ENCODE measurements around the gene CCDC196. TPM values are rescaled to one million over a fixed set of nuclear protein-coding genes. Genes with fewer than 3 reads are reported as not detected.
A peak's percentile ranks its signal among the peaks of the same experiment; 100 is the strongest.

Gene CCDC196
- total and polyA plus RNA-seq, 10 of the 15 experiments (the other 5 are each of a cell fraction or from before 2014, with no cell fraction given): 0.03 to 0.52 (median 0.28) TPM; not detected in 7

DNA sequence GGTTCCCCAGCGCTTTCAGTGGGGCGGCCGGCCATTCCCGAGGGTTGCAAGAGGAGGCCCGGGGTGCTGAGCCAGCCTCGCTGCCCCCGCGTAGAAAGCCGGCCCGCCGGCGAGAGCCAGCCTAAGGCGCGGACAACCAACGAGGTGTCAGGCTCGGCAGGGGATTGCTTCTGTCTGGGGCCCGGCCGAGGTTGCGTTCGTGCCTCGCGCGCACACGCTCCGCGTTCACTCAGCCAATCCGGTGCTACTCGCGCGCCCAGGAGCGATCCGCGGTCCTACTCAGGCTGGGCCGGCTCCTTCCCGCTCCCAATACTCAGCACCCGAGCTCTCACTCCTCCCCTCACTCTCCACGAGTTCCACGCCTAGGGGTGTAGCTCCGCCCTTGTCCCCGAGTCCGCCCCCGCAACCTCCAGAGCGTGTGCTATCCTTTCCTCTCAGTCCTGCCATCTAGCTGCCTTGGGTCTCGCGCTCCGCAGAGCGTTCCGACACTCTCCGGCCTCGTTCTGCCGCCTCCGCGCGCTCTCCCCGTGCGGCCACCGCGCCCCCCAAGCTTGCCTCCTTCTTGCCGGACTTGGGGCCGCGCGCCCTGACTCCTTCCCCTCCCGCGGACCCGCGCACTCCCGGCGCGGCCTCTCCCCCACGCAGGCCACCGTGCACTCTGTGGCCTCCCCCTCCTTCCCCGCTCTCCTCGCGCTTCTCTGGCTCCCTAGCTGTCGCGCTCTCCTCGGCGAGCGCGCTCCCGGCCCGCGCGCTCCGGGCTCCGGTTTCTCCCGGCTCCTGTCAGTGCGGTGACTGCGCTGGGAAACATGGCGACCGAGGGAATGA lies 21.8 kb downstream of the CCDC196 start, which contains the start of gene GPHN (continued):
- TF ChIP-seq SREBF2 (IDR thresholded peaks at IDR 0.05; ENCODE audit: low read length) (no peak), BACH1 (IDR thresholded peaks at IDR 0.05; ENCODE audit: borderline replicate concordance) (no peak; the same call in 1 of the 2 replicates), CBX3 (IDR thresholded peaks at IDR 0.05; ENCODE audit: borderline replicate concordance, low read depth) (no peak), IKZF2 (IDR thresholded peaks at IDR 0.05) (peak; percentile 11 to 60; a peak in 3 of 4 replicates), MEF2A (IDR thresholded peaks at IDR 0.05; ENCODE audit: insufficient read depth, low read depth, low read length) (0 out of 2 replicates have a peak, but pooled peaks have one; percentile 17), HDAC6 (IDR thresholded peaks at IDR 0.05; ENCODE audit: unreplicated experiment) (peak; percentile 49), SIN3A (IDR thresholded peaks at IDR 0.05; ENCODE audit: low read depth, low read length) (peak; percentile 92), NFIC (IDR thresholded peaks at IDR 0.05; ENCODE audit: low read depth, low read length) (no peak), IKZF1 (conservative IDR thresholded peaks at IDR 0.05) (peak; percentile 76; the same call in 1 of the 2 replicates), CHD2 (IDR thresholded peaks at IDR 0.05; ENCODE audit: borderline replicate concordance, low read depth, low read length) (peak; percentile 88), RCOR1 (conservative IDR thresholded peaks at IDR 0.05; ENCODE audit: low read depth, low read length) (no peak), POU2F2 (IDR thresholded peaks at IDR 0.05; ENCODE audit: borderline replicate concordance, low read depth, low read length) (peak; percentile 62; the same call in 2 of the 3 replicates), EP300 (IDR thresholded peaks at IDR 0.05; ENCODE audit: borderline replicate concordance in 1 of 2, control insufficient read depth in 1 of 2, low read depth in 2 of 2, low read length in 2 of 2) (0 out of 4 replicates have a peak, but pooled peaks of 1 of the 2 experiments have one; percentile 13), NRF1 (conservative IDR thresholded peaks at IDR 0.05; ENCODE audit: low read depth, low read length) (peak; percentile 38), GABPA (IDR thresholded peaks at IDR 0.05; ENCODE audit: low read depth) (no peak), MYC (IDR thresholded peaks at IDR 0.05; ENCODE audit: insufficient read depth, insufficient read length, insufficient replicate concordance, low read length, severe bottlenecking) (peak; percentile 49), ZZZ3 (IDR thresholded peaks at IDR 0.05; ENCODE audit: control insufficient read depth, insufficient read length, low read depth) (no peak), EZH2 (IDR thresholded peaks at IDR 0.05; ENCODE audit: borderline replicate concordance, control insufficient read depth, low read depth, low read length) (no peak), ASH2L (IDR thresholded peaks at IDR 0.05; ENCODE audit: borderline replicate concordance, low read depth) (peak; percentile 30; the same call in 1 of the 2 replicates), MTA3 (IDR thresholded peaks at IDR 0.05; ENCODE audit: borderline replicate concordance, low read length) (no peak)
- TF ChIP-seq, protein P1, sequence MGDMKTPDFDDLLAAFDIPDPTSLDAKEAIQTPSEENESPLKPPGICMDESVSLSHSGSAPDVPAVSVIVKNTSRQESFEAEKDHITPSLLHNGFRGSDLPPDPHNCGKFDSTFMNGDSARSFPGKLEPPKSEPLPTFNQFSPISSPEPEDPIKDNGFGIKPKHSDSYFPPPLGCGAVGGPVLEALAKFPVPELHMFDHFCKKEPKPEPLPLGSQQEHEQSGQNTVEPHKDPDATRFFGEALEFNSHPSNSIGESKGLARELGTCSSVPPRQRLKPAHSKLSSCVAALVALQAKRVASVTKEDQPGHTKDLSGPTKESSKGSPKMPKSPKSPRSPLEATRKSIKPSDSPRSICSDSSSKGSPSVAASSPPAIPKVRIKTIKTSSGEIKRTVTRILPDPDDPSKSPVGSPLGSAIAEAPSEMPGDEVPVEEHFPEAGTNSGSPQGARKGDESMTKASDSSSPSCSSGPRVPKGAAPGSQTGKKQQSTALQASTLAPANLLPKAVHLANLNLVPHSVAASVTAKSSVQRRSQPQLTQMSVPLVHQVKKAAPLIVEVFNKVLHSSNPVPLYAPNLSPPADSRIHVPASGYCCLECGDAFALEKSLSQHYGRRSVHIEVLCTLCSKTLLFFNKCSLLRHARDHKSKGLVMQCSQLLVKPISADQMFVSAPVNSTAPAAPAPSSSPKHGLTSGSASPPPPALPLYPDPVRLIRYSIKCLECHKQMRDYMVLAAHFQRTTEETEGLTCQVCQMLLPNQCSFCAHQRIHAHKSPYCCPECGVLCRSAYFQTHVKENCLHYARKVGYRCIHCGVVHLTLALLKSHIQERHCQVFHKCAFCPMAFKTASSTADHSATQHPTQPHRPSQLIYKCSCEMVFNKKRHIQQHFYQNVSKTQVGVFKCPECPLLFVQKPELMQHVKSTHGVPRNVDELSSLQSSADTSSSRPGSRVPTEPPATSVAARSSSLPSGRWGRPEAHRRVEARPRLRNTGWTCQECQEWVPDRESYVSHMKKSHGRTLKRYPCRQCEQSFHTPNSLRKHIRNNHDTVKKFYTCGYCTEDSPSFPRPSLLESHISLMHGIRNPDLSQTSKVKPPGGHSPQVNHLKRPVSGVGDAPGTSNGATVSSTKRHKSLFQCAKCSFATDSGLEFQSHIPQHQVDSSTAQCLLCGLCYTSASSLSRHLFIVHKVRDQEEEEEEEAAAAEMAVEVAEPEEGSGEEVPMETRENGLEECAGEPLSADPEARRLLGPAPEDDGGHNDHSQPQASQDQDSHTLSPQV (IDR thresholded peaks at IDR 0.05): no peak
- TF ChIP-seq, protein P2, sequence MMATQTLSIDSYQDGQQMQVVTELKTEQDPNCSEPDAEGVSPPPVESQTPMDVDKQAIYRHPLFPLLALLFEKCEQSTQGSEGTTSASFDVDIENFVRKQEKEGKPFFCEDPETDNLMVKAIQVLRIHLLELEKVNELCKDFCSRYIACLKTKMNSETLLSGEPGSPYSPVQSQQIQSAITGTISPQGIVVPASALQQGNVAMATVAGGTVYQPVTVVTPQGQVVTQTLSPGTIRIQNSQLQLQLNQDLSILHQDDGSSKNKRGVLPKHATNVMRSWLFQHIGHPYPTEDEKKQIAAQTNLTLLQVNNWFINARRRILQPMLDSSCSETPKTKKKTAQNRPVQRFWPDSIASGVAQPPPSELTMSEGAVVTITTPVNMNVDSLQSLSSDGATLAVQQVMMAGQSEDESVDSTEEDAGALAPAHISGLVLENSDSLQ (IDR thresholded peaks at IDR 0.05): peak; percentile 35
- TF ChIP-seq, protein P3, sequence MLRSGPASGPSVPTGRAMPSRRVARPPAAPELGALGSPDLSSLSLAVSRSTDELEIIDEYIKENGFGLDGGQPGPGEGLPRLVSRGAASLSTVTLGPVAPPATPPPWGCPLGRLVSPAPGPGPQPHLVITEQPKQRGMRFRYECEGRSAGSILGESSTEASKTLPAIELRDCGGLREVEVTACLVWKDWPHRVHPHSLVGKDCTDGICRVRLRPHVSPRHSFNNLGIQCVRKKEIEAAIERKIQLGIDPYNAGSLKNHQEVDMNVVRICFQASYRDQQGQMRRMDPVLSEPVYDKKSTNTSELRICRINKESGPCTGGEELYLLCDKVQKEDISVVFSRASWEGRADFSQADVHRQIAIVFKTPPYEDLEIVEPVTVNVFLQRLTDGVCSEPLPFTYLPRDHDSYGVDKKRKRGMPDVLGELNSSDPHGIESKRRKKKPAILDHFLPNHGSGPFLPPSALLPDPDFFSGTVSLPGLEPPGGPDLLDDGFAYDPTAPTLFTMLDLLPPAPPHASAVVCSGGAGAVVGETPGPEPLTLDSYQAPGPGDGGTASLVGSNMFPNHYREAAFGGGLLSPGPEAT (IDR thresholded peaks at IDR 0.05; ENCODE audit: low read depth): peak; percentile 82; the same call in 1 of the 2 replicates
